Measurements from ENCODE around the gene UNC13D. TPM values are rescaled to one million over a fixed set of nuclear protein-coding genes. Genes with fewer than 3 reads are reported as not detected.
"Not testable (repeated sequence)": the region's sequence is repeated elsewhere in the genome, so short reads cannot be mapped to it uniquely, and the experiment has no call there.

UNC13D gene
- polyA plus RNA-seq, 3 donors: 28.4 to 111 (median 53.3) TPM

DNA sequence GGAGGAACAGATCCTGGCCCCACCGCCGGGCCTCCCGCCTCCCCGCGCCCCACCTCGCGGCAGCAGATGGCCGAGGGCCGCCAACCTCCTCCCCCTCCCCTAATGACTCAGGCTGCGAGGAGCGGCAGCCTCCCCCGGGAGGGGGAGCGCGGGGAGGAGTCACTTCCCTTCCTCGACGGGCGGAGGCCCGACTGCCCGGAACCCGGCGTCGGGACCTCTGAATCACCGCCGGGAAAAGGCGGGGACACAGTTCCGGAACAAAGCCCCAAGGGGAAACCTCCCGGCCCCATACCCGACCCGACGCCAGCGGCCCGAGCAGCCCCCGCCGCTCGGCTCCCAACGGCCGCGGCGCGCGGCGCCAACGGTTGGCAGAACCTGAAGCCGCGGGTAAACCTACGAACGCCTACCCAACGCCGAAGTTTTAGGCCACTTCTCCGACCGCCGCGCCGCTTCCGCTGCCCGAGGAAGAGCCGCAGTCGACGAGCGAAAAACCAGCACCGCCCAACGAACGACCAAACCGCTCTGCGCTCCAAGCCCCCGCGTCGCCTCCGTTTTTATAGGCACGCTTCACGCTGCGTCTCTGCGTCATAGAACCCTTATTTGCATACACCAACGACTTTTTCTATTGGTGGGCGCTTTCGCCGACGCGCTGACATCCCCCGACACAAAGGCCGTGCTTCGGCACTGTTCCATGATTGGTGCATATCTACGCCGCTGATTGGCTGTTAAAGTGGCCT lies 64.8 kb downstream of the UNC13D start:
- Histone ChIP-seq H3K27ac (ENCODE audit: low read depth in 1 of 2, low read length in 2 of 2) (peak overlapping the region; percentile 93 to 95), H3K79me2 (ENCODE audit: insufficient read depth, low read length) (peaks cover 44% of the 10 kb centered on the region), H3K4me2 (replicated peaks; ENCODE audit: extremely low read depth, low read length, poor library complexity, severe bottlenecking) (peak overlapping the region; percentile 85), H3K9ac (ENCODE audit: insufficient read depth, low read length, poor library complexity, severe bottlenecking) (peak overlapping the region; percentile 94), H3K9me3 (replicated peaks in 1 of 2; ENCODE audit: control insufficient read depth in 1 of 2, insufficient read depth in 1 of 2, low read length in 2 of 2) (no peaks in the 10 kb centered on the region), H3K4me1 (ENCODE audit: control insufficient read depth in 1 of 2, insufficient read depth in 2 of 2, low read length in 2 of 2) (peaks cover 46 to 60% of the 10 kb centered on the region in 2 donors), H3K36me3 (replicated peaks in 1 of 2; ENCODE audit: control insufficient read depth in 1 of 2, insufficient read depth in 2 of 2, low read length in 2 of 2) (peaks cover 22 to 38% of the 10 kb centered on the region in 2 donors), H3K4me3 (replicated peaks in 1 of 3; ENCODE audit: low read depth in 2 of 3, low read length in 3 of 3) (peak overlapping the region; percentile 67 to 99 (median 96)), H3K27me3 (ENCODE audit: control insufficient read depth in 2 of 2, insufficient read depth in 2 of 2, low read length in 2 of 2) (no peaks in the 10 kb centered on the region), H2AFZ (ENCODE audit: insufficient read depth, low read depth, low read length, poor library complexity, severe bottlenecking) (no peak overlapping the region), H4K20me1 (ENCODE audit: insufficient read depth, low read length) (peaks cover 51% of the 10 kb centered on the region)
- under 1% methylated on average over 79 of the region's 84 CpGs for WGBS (ENCODE audit: insufficient coverage)
- H3K27me3 Mint-ChIP-seq (ENCODE audit: low read depth in 3 of 3): peaks cover 0 to 2% (median 1%) of the 10 kb centered on the region in 3 donors
- intact Hi-C loops (cut with micrococcal nuclease): loop anchor here (5.0 to 10.0 kb wide), 3 partner anchors 68 to 485 kb away; partner anchors contain the start of genes UBALD2 (in 1 of the 2) and WBP2 (in 1 of the 2)
- no peak for TF ChIP-seq CTCF (IDR thresholded peaks at IDR 0.05)
- H3K4me1 Mint-ChIP-seq: peaks cover 42% of the 10 kb centered on the region
- peak; percentile 99 for DNase-seq
- H3K36me3 Mint-ChIP-seq: peaks cover 28 to 46% of the 10 kb centered on the region in 2 donors
- H3K9me3 Mint-ChIP-seq: peaks cover 0 to 8% (median 0%) of the 10 kb centered on the region in 7 donors
- H3K4me3 Mint-ChIP-seq: peak overlapping the region; percentile 93 to 99
- H3K27ac Mint-ChIP-seq: peak overlapping the region; percentile 96 to 99 (median 98)

DNA sequence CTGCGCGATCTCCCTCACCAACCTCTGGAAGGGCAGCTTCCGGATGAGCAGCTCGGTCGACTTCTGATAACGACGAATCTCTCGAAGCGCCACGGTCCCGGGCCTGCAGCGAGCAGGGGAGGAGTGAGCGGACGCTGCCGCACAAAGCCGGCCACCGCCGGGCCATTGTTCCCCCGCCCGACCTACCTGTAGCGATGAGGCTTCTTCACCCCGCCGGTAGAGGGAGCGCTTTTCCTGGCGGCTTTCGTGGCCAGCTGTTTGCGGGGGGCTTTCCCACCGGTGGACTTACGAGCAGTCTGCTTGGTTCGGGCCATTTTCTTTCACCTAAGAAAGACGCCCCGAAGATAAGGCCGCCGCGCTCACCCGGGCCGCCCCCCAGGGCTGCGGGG lies 65.3 kb downstream of the UNC13D start:
- Mint-ChIP-seq H3K4me3 (peak overlapping the region; percentile 93 to 99), H3K27me3 (ENCODE audit: low read depth in 3 of 3) (peaks cover 0 to 2% (median 1%) of the 10 kb centered on the region in 3 donors), H3K9me3 (peaks cover 0 to 8% (median 0%) of the 10 kb centered on the region in 7 donors), H3K36me3 (peaks cover 28 to 49% of the 10 kb centered on the region in 2 donors), H3K4me1 (peaks cover 39% of the 10 kb centered on the region), H3K27ac (peak overlapping the region; percentile 79 to 99 (median 90))
- Histone ChIP-seq H2AFZ (ENCODE audit: insufficient read depth, low read depth, low read length, poor library complexity, severe bottlenecking) (no peak overlapping the region), H3K36me3 (replicated peaks in 1 of 2; ENCODE audit: control insufficient read depth in 1 of 2, insufficient read depth in 2 of 2, low read length in 2 of 2) (peaks cover 22 to 41% of the 10 kb centered on the region in 2 donors), H3K4me2 (replicated peaks; ENCODE audit: extremely low read depth, low read length, poor library complexity, severe bottlenecking) (peak overlapping the region; percentile 85), H3K27me3 (ENCODE audit: control insufficient read depth in 2 of 2, insufficient read depth in 2 of 2, low read length in 2 of 2) (no peaks in the 10 kb centered on the region), H3K9me3 (replicated peaks in 1 of 2; ENCODE audit: control insufficient read depth in 1 of 2, insufficient read depth in 1 of 2, low read length in 2 of 2) (no peaks in the 10 kb centered on the region), H3K4me3 (replicated peaks in 1 of 3; ENCODE audit: low read depth in 2 of 3, low read length in 3 of 3) (peak overlapping the region; percentile 67 to 99 (median 96)), H3K79me2 (ENCODE audit: insufficient read depth, low read length) (peaks cover 40% of the 10 kb centered on the region), H3K4me1 (ENCODE audit: control insufficient read depth in 1 of 2, insufficient read depth in 2 of 2, low read length in 2 of 2) (peaks cover 41 to 54% of the 10 kb centered on the region in 2 donors), H3K27ac (ENCODE audit: low read depth in 1 of 2, low read length in 2 of 2) (peak overlapping the region; percentile 93 to 95), H4K20me1 (ENCODE audit: insufficient read depth, low read length) (peaks cover 57% of the 10 kb centered on the region), H3K9ac (ENCODE audit: insufficient read depth, low read length, poor library complexity, severe bottlenecking) (peak overlapping the region; percentile 94)
- intact Hi-C loops (cut with micrococcal nuclease): loop anchor here (5.0 to 10.0 kb wide), 3 partner anchors 68 to 486 kb away; partner anchors contain the start of genes UBALD2 (in 1 of the 2) and WBP2 (in 1 of the 2)
- peak; percentile 49 for TF ChIP-seq CTCF (IDR thresholded peaks at IDR 0.05)
- WGBS (ENCODE audit: insufficient coverage): under 1% methylated on average over 38 of the region's 38 CpGs
- peak in 1 of 3 donors; percentile 33 for DNase-seq

GRCh38 chr17:75778066-75778860 lies 65.9 kb downstream of the UNC13D start:
- H3K36me3 ChIP-seq (replicated peaks in 1 of 2; ENCODE audit: control insufficient read depth in 1 of 2, insufficient read depth in 2 of 2, low read length in 2 of 2): peaks cover 22 to 41% of the 10 kb centered on the region in 2 donors
- peaks cover 34% of the 10 kb centered on the region for H3K4me1 Mint-ChIP-seq
- not testable (repeated sequence) for H3K9me3 ChIP-seq (replicated peaks in 1 of 2; ENCODE audit: control insufficient read depth in 1 of 2, insufficient read depth in 1 of 2, low read length in 2 of 2); H3K27me3 ChIP-seq (ENCODE audit: control insufficient read depth in 2 of 2, insufficient read depth in 2 of 2, low read length in 2 of 2); H3K27me3 Mint-ChIP-seq (ENCODE audit: low read depth in 3 of 3); DNase-seq; H3K9me3 Mint-ChIP-seq; H2AFZ ChIP-seq (ENCODE audit: insufficient read depth, low read depth, low read length, poor library complexity, severe bottlenecking)
- intact Hi-C loops (cut with micrococcal nuclease): loop anchor here (5.0 to 10.0 kb wide), 3 partner anchors 69 to 487 kb away; partner anchors contain the start of genes UBALD2 (in 1 of the 2) and WBP2 (in 1 of the 2)
- under 1% methylated on average over 18 of the region's 19 CpGs for WGBS (ENCODE audit: insufficient coverage)
- peaks cover 40% of the 10 kb centered on the region for H3K79me2 ChIP-seq (ENCODE audit: insufficient read depth, low read length)
- H3K36me3 Mint-ChIP-seq: peaks cover 28 to 49% of the 10 kb centered on the region in 2 donors
- H3K4me1 ChIP-seq (ENCODE audit: control insufficient read depth in 1 of 2, insufficient read depth in 2 of 2, low read length in 2 of 2): peaks cover 35 to 48% of the 10 kb centered on the region in 2 donors
- H3K4me3 Mint-ChIP-seq: peak overlapping the region; percentile 93 to 99
- peak overlapping the region; percentile 67 to 99 (median 96) for H3K4me3 ChIP-seq (replicated peaks in 1 of 3; ENCODE audit: low read depth in 2 of 3, low read length in 3 of 3)
- peak overlapping the region; percentile 94 for H3K9ac ChIP-seq (ENCODE audit: insufficient read depth, low read length, poor library complexity, severe bottlenecking)
- H4K20me1 ChIP-seq (ENCODE audit: insufficient read depth, low read length): peaks cover 57% of the 10 kb centered on the region
- H3K4me2 ChIP-seq (replicated peaks; ENCODE audit: extremely low read depth, low read length, poor library complexity, severe bottlenecking): peak overlapping the region; percentile 85
- peak overlapping the region; percentile 79 to 99 (median 90) for H3K27ac Mint-ChIP-seq
- peak overlapping the region; percentile 93 to 95 for H3K27ac ChIP-seq (ENCODE audit: low read depth in 1 of 2, low read length in 2 of 2)
